SH-SY5Y (cell line): ENCODE data around the gene SLC25A26.

ENCODE experiments used
- GATA2 ChIP-seq: IDR thresholded peaks from 2 replicates; pipeline ENCODE4 v1.6.1; 2011; ENCODE audit warnings: mild to moderate bottlenecking, low read depth, low read length
- GATA3 ChIP-seq: IDR thresholded peaks from 2 replicates; pipeline ENCODE4 v1.6.1; 2011; ENCODE audit warnings: low read depth, mild to moderate bottlenecking, low read length, moderate library complexity

SLC25A26 gene

DNA sequence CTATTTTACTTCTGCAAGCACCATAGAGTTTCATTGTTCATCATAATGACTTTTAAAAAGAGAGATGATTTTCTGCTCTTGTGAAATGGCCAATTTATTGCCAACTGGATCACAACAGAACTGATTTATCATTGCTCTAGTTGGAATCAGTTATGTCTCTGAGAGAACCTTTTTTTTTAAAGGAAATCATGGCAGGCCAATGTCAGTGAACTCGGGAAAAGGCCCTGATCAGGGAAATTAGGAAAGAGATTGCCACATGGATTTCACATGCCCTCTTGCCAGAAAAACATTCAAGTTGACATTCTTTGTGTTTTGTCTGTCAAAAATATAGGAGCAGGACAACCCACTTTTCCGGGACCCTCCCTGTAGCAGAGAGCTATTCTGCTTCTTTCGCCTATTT is 12.6 kb upstream of the SLC25A26 start:
- no peak for TF ChIP-seq GATA3
- TF ChIP-seq GATA2 = no peak

DNA sequence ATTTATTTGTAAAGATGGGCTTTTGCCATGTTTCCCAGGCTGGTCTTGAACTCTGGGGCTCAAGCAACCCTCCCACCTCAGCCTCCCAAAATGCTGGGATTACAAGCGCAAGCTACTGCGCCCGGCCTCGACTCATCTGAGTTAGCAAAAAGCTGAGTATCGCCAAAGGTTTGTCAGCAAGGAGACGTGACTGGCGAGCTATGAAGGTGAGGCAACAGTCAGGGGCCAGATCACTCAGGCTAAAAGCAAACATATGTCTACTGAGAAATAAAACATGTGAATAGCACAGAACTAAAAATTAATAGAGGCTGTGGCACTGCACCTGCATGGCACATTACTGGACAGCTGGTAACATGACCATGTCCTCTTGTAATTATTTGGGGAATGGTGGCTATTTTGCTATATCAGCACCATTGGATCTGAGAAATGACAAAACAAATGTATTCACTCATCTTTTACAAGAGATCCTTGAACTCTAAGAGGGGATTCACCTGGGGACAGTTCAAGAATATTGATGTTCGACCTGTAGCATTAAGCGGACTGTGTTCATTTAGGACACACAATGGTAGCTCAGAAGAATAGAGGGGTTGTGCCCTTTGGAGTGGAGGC is 10.0 kb upstream of the SLC25A26 start:
- TF ChIP-seq GATA3 (no peak), GATA2 (no peak)

DNA sequence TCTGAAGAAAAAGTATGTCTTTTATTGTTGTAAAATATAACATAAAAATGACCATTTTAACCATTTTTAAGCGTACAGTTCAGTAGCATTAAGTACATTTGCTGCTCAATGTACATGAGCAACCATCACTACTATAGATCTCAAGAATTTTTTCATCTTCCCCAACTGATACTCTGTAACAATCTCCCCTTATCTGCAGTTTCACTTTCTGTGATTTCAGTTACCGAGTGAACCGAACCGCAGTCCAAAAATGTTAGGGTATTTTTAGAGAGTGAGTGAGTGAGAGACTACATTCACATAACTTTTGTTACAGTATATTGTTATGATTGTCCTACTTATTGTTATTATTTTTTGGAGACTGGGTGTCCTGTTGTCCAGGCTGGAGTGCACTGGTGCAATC is 9.0 kb upstream of the SLC25A26 start:
- no peak for TF ChIP-seq GATA2
- TF ChIP-seq GATA3 = no peak

DNA sequence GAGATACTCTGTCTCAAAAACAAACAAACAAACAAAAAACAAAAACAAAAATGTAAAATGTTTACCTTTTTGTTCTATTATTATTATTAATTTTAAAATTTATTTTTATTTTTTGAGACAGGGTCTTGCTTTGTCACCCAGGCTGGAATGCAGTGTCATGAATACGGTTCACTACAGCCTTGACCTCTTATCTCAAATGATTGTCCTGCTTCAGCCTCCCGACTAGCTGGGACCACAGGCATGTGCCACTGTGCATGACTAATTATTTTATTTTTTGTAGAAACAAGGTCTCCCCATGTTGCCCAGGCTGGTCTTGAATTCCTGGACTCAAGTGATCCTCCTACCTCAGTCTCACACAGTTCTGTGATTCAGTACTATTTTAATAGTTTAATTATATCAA is 5.7 kb upstream of the SLC25A26 start:
- TF ChIP-seq GATA2 (no peak), GATA3 (no peak)

DNA sequence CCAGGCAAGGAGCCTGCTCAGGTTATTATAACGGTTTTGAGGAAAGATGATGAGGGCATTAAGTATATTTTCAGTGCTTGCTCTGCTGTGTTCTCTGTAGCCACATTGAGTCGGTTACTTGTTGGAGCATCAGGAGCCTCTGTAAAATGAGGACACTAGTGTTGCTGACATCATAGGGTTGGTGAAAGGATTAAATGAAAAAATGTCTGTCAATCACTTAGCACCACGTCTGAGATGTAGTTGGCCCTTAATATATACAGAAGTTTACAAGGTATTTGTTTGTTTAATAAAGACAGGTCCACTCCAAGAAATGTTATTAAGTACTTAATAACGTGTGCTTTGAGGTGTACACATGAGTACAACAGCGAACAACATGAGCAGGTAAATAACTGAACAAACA is 735 bp upstream of the SLC25A26 start:
- no peak for TF ChIP-seq GATA3
- no peak for TF ChIP-seq GATA2

DNA sequence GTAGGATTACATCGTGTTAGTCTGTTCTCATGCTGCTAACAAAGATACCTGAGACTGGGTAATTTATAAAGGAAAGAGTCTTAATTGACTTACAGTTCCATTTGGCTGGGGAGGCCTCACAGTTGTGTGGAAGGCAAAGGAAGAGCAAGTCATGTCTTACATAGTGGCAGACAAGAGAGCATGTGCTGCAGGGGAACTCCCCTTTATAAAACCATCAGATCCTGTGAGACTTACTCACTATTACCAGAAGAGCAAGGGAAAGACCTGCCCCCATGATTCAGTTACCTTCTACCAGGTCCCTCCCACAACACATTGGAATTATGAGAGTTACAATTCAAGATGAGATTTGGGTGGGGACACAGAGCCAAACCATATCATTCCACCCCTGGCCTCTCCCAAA is 3.4 kb downstream of the SLC25A26 start:
- TF ChIP-seq GATA2 = no peak
- no peak for TF ChIP-seq GATA3

DNA sequence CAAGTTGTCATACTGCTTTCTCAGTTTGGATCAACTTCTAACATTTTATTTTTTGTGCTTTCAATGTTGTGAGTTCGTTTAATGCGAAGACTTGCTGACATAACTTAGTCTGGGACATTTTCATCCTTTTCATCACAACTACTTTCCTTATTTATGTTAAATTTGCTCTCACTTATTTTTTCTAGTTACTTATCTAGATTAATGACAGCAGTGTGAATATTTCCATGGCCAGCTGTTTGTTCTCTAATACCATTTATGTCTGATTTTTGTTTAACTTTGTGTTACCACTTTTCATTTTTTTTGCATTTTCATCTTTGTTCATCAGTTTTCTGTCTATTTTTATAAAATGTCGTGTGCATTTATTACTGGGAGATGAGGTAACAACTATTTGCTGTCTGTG is 6.2 kb downstream of the SLC25A26 start:
- TF ChIP-seq GATA3 (no peak), GATA2 (no peak)

DNA sequence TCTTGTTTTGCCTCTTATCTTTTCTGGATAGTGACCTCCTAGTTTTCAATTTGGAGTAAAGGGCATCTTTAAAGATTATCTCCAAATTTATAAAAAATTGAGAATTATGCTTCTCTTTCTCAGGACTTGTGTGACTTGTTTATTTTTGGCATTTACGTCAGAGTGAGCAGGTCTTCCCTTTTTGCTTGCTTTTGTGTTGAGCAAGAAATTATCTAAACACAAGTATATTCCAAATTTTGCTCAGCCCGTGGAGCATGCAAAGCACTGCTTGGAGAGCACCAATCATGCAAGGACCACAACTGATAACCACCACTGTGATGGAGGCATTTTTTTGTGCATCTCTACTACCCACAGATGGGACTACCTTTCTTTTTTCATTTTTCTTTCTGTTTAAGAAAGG is 7.1 kb downstream of the SLC25A26 start:
- TF ChIP-seq GATA3 = no peak

DNA sequence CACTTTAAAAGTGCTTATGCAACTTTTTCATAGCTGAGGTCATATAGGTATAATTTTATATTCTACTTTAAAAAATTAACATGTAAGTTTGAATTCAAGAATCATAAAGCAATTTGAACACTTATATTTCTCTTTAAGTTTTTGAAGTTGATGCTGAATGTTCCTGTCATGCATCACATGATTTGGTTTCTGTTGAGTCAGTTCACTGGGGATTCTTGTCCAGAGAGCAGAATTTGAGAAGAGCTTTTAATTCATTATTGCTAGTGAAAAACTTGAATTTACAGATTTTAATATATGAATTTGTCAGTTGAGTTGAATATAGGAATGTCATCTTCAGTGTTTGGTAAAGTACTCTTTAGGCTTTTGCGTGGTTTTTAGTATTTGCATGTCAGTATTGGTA is 7.9 kb downstream of the SLC25A26 start:
- TF ChIP-seq GATA2 (no peak), GATA3 (no peak)

DNA sequence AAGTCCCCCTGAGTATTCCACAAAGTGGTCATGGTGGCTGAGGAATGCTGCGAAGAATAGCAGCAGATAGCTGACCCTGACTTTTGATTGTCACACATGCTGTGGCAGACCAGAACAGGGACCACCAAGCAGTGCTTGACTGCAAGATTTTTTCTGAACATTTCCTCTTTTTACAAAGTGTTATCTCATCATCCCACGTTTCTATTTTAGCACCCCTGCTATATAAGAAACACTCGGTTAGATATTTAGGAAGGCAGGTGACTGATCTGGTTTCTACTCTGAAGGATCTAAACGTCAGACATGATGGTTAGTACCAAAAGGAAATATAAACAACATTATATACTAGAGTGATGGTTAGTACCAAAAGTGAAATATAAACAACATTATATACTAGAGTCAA is 9.1 kb downstream of the SLC25A26 start:
- TF ChIP-seq GATA2 (no peak), GATA3 (no peak)

DNA sequence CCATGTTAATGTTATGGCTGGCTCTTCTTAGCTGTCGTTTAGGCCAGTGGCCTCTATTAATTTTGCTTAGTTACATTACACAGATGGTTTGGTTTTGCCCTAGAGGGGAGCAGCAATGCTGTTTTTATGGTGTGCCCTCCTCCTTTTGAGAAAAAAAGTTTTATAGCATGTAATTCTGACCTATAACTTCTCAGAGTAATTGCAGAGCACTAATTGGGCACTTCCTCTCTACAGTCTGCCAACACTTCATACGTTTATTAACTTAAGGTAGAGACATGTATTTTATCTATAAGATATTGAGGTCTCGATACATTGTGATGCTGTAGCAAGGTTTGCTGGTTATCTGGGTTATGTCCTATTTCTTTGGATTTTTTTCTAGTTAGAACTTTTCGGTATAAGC is 12.2 kb downstream of the SLC25A26 start:
- TF ChIP-seq GATA3 (no peak), GATA2 (no peak)

DNA sequence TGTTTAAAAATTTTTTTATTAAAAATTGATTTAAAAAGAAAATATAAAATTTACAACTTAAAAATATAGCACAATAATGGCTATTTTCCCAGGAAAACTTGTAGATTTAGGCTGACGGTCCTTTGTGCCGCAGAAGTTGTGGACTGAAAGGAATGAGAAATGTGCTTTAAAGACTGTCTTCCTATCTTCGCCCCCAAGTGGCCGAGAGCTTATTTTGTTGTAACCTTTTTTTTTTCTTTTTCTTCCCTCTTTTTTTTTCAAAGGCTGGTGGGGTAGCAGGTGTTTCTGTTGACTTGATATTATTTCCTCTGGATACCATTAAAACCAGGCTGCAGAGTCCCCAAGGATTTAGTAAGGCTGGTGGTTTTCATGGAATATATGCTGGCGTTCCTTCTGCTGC is 15.5 kb downstream of the SLC25A26 start:
- TF ChIP-seq GATA2 (no peak), GATA3 (no peak)

DNA sequence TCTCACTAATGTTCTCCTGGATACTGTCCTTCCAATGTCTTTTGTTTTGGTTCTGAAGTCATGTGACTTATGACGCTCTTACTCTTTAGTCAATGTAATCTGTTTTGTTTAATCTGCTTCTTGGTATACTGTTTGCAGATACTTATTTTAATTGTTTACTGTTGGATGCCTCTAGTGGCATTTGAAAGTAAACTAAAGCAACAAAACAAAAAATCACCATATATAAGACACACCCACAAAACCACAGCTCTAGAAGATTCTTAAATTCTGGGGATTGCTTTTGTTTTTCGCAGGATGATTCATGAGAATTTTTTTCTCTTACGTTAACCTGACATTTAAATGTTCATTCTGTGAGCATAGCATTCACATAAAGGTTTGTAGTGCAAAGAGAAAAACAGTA is 16.8 kb downstream of the SLC25A26 start:
- TF ChIP-seq GATA2 = no peak
- no peak for TF ChIP-seq GATA3

DNA sequence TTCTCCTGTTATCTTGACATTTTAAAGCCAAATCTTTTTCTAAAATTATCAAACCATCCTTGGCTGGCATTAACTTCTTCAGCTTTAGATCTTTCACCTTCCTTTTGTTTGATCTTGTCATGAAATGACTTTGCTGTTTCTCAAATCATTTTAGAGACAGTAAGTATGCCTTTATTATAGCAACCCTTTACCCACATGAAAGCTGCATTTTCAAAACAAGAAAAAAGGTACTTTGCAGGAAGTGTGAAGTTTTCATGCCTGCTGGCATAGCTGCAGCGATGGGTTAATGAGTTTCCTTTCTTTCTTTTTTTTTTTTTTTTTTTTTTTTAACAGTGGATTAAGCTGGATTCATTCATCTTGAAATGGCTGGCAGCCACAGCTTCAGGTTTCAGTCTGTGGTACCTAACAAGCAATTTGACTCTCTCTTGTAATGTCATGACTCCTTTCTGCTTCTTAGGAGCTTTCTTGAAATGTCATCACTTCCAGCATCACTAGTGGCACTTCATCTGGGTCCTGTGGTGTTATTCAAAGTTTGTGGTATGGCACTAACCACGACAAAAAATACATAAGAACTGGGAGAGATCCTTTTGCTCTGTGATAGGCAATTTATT is 18.8 kb downstream of the SLC25A26 start:
- no peak for TF ChIP-seq GATA3
- no peak for TF ChIP-seq GATA2

DNA sequence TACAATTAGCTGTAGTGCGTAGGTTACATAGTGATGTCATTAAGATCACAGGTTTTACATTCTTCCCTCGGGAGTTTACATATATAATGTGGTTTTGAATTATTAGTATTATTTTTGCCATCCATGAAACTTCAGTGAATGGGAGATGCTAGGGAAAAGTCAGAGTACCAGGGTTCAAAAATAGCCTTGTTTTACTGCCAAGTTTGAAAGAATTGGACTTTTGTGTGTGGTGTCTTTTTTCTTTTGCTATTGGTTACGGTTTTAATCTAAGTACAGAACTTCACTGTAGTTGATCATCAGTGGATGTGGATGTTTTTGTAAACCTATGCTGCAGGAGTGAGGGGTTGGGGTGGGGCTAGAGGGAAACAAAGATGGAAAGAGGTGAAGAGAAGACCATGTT is 20.7 kb downstream of the SLC25A26 start:
- TF ChIP-seq GATA3 (no peak), GATA2 (no peak)

DNA sequence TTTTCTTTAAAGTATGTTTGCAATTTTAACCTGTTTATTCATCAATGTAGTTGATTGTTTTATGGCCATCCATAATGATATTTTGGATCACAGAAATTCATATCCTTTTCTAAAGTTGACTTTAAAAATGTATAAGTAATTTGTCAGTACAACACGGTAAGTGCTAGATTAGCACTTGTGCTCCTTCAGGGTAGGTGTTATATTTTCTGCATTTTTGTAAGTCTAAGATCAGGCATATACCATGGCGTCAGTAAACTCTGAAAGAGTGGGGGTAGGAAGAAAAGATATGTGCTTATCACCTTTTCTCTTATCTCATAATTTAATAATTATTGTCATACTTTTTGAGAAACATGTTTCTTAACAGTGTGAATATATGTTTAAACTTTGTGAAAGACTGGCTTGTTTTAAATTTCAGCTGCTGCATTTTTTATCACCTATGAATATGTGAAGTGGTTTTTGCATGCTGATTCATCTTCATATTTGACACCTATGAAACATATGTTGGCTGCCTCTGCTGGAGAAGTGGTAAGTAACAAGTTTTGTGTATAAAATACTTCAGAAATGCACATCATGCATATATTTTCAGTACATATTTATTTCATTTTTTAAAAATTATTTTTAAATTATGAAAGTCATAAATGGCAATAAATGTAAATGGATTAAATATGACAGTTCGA is 22.1 kb downstream of the SLC25A26 start:
- TF ChIP-seq GATA3 (no peak), GATA2 (no peak)
